NT2/D1 (cell line): ENCODE data around the gene KDM1B.

ENCODE experiments used
- DNase-seq: peaks from one replicate; pipeline ENCODE4 v3.0.0-alpha.2; 2011; ENCODE audit warnings: low read depth, low spot score
- H3K27me3 ChIP-seq: 2 replicates; pipeline ENCODE4 v1.6.0; 2011; ENCODE audit warnings: mild to moderate bottlenecking; ENCODE audit not compliant: insufficient read length, insufficient read depth
- H3K36me3 ChIP-seq: 2 replicates; pipeline ENCODE4 v1.6.1; 2011; ENCODE audit warnings: mild to moderate bottlenecking, low read length, mixed read lengths; ENCODE audit not compliant: insufficient read depth, insufficient read length
- H3K4me1 ChIP-seq: 2 replicates; pipeline ENCODE4 v1.5.1; 2011; ENCODE audit not compliant: insufficient read depth, insufficient read length
- H3K4me3 ChIP-seq: 2 replicates; pipeline ENCODE4 v1.5.1; 2011; ENCODE audit warnings: low read depth; ENCODE audit not compliant: insufficient read length
- H3K9ac ChIP-seq: 2 replicates; pipeline ENCODE4 v1.6.0; 2011; ENCODE audit warnings: low read depth; ENCODE audit not compliant: insufficient read length
- H3K9me3 ChIP-seq: 2 replicates; pipeline ENCODE4 v1.5.1; 2011; ENCODE audit warnings: mild to moderate bottlenecking, low read length; ENCODE audit not compliant: insufficient read depth
- SUZ12 ChIP-seq: IDR thresholded peaks from 2 replicates; pipeline ENCODE4 v1.6.1; 2011; ENCODE audit not compliant: insufficient read length, insufficient read depth; ENCODE audit errors: extremely low read depth
- YY1 ChIP-seq: IDR thresholded peaks from 2 replicates; pipeline ENCODE4 v1.6.1; 2011; ENCODE audit not compliant: insufficient read length, insufficient read depth
- ZNF274 ChIP-seq: IDR thresholded peaks from 2 replicates; pipeline ENCODE4 v1.6.1; 2011; ENCODE audit warnings: mild to moderate bottlenecking, low read depth, low read length

The KDM1B gene

DNA sequence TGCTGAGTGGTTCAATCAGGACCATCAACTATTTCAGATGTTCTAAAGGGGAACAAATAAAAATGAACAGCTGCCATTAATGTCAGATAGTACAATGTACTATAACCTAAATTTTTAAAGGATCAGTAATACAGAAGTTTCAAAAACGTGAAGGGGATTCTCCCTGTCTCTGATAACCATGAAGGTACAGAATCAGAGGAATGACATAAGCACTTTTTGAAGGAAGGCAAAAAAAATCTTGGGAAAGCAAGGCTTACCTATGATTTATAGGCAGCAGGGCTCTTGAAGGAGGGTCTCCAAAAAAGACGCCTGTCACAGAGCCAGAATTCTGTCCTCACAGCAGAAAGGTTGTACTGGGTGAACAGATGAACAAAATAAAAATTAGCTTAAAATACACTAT is 89.0 kb downstream of the KDM1B start:
- TF ChIP-seq ZNF274 = no peak
- TF ChIP-seq SUZ12 = no peak
- TF ChIP-seq YY1 = no peak
- Histone ChIP-seq H3K9ac (no peak overlapping the region), H3K9me3 (no peaks in the 10 kb centered on the region), H3K4me1 (no peaks in the 10 kb centered on the region), H3K36me3 (peaks cover 82% of the 10 kb centered on the region), H3K4me3 (no peak overlapping the region), H3K27me3 (no peaks in the 10 kb centered on the region)
- DNase-seq = no peak

DNA sequence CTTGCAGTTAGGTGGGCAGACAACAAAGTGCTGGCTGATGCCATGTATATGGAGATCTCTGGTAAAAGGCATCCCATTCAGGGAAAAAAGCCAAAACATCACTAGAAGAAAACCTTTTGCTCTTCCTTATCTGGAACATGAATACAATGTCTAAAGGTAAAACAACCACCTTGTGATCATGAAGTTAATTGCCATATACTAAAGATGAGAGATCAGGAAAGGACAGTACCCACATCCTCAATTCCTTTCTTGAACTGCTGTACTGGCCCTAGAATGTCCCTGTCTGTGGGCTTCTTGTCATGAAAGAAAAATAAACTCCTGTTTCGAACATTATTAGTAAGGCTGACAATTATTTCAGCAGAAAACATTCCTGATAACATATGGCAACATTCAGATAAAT is 89.9 kb downstream of the KDM1B start:
- Histone ChIP-seq H3K36me3 (peaks cover 90% of the 10 kb centered on the region), H3K4me1 (no peaks in the 10 kb centered on the region), H3K27me3 (no peaks in the 10 kb centered on the region), H3K9ac (no peak overlapping the region), H3K9me3 (no peaks in the 10 kb centered on the region), H3K4me3 (no peak overlapping the region)
- TF ChIP-seq YY1 (no peak), ZNF274 (no peak), SUZ12 (no peak)
- no peak for DNase-seq

DNA sequence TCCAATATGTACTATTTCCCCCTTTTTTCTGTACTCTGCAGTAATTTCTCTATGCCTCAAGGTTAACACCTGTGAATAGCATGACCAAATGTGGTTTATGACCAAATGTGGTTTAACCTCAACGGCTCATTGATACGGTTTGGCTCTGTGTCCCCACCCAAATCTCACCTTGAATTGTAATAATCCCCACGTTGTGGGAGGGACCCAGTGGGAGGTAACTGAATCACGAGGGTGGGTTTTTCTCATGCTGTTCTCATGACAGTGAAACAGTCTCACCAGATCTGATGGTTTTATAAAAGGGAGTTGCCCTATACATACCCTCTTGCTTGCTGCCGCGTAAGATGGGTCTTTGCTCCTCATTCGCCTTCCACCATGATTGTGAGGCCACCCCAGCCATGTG is 90.4 kb downstream of the KDM1B start:
- Histone ChIP-seq H3K9me3 (no peaks in the 10 kb centered on the region), H3K4me3 (no peak overlapping the region), H3K4me1 (no peaks in the 10 kb centered on the region), H3K27me3 (no peaks in the 10 kb centered on the region), H3K9ac (no peak overlapping the region), H3K36me3 (peaks cover 93% of the 10 kb centered on the region)
- TF ChIP-seq YY1 = no peak
- no peak for DNase-seq

DNA sequence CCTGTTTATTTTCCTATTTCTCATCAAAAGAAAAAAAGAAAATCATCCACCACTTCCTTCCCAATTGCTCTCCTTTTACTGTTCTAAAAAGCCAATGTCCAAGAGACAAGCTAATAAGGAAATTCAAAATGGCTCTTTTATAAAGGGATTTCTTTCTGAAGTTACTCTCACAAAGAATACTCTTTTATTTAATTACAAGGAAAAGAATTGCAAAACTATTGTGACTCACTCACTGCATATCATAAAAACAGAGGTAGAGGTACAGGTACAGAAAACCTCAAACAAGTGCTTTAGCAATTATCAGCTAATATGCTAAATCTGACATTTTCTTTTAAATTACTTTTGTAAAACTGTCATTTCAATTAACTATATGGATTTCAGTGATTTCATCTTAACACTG is 91.0 kb downstream of the KDM1B start:
- TF ChIP-seq YY1 (no peak), SUZ12 (no peak), ZNF274 (no peak)
- no peak overlapping the region for H3K9ac ChIP-seq
- no peaks in the 10 kb centered on the region for H3K4me1 ChIP-seq
- H3K9me3 ChIP-seq = no peaks in the 10 kb centered on the region
- no peak for DNase-seq
- no peaks in the 10 kb centered on the region for H3K27me3 ChIP-seq
- H3K36me3 ChIP-seq = peaks cover 93% of the 10 kb centered on the region
- no peak overlapping the region for H3K4me3 ChIP-seq

DNA sequence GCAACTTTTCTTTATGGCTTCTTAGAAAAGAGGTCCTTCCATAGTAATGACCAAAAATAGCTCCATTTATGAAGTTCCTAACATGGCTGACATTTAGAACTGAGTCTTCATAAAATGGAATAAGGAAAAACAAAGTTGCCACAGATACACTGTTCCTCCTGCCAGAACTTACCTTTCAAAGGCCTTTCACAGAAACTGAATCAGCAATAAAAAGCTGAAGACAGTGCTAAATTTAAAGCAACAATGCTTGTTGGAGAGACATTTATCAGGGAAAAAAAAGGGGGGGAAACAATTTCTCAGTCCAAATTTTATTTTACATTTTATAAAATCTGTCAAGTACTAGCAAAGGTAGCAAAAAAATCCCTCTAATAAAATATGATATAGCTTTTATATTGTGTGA is 91.8 kb downstream of the KDM1B start:
- no peaks in the 10 kb centered on the region for H3K27me3 ChIP-seq
- peaks cover 93% of the 10 kb centered on the region for H3K36me3 ChIP-seq
- no peak overlapping the region for H3K9ac ChIP-seq
- TF ChIP-seq ZNF274 (no peak), YY1 (no peak), SUZ12 (no peak)
- H3K9me3 ChIP-seq = no peaks in the 10 kb centered on the region
- H3K4me1 ChIP-seq = no peaks in the 10 kb centered on the region
- DNase-seq = no peak
- no peak overlapping the region for H3K4me3 ChIP-seq

DNA sequence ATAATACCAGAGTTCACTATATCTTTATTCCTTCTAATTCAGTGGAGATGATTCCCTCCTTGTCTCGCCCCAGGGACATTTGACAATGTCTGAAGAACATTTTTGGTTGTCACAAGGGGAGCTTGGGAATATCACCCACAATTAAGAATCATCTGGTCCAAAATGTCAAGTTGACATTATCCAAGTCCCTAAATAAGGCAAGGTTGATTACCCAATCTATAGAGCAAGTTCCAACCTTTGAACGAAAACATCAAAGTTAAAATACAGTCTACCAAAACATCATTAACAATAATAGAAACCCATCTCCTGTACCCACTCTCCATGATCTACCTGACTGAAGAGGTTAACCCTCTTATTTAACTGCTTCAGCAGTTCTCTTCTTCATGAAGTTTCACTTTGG is 93.5 kb downstream of the KDM1B start:
- no peak for DNase-seq
- H3K9me3 ChIP-seq = no peaks in the 10 kb centered on the region
- H3K36me3 ChIP-seq = peaks cover 89% of the 10 kb centered on the region
- no peak overlapping the region for H3K4me3 ChIP-seq
- no peaks in the 10 kb centered on the region for H3K27me3 ChIP-seq
- H3K4me1 ChIP-seq = no peaks in the 10 kb centered on the region
- no peak overlapping the region for H3K9ac ChIP-seq
- TF ChIP-seq SUZ12 (no peak), YY1 (no peak), ZNF274 (no peak)

DNA sequence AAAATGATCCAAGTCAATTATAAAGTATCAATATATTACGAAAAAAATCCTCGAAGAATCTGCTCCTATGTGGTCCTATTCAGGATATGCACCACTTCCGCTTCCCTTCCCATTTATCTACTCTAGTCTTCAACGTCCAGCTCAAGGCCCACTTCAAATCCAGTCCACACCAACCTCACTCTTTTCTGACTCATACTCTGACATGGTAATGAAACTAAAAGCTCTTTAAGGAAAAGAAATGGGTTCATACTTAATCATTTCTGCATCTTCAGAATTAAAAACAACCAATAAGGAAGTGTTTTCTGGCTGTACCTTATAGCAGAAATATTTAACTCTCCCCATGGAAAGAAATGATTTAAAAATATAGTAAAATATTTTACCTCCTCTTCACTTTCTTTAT is 94.0 kb downstream of the KDM1B start:
- no peaks in the 10 kb centered on the region for H3K27me3 ChIP-seq
- TF ChIP-seq SUZ12 (no peak), ZNF274 (no peak), YY1 (no peak)
- H3K36me3 ChIP-seq = peaks cover 88% of the 10 kb centered on the region
- DNase-seq = no peak
- no peaks in the 10 kb centered on the region for H3K9me3 ChIP-seq
- no peak overlapping the region for H3K9ac ChIP-seq
- H3K4me3 ChIP-seq = no peak overlapping the region
- no peaks in the 10 kb centered on the region for H3K4me1 ChIP-seq

DNA sequence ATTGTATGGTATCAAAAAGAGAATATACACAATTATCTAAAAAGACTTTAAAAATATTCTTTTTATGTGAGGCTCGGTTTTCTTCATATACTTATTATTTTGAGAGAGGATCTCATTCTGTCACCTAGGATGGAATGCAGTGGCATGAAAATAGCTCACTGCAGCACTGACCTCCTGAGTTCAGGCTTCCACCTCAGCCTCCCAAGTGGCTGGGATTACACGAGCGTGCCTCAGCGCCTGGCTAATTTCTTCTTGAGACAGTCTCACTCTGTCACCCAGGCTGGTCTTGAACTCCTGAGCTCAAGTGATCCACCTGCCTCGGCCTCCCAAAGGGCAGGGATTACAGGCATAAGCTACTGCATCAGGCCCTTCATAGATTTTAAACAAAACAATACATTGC is 98.4 kb downstream of the KDM1B start:
- no peak for DNase-seq
- no peak for TF ChIP-seq SUZ12
- no peak for TF ChIP-seq ZNF274
- TF ChIP-seq YY1 = no peak
- Histone ChIP-seq H3K9me3 (no peaks in the 10 kb centered on the region), H3K9ac (no peak overlapping the region), H3K36me3 (peaks cover 88% of the 10 kb centered on the region), H3K4me3 (no peak overlapping the region), H3K4me1 (no peaks in the 10 kb centered on the region), H3K27me3 (no peaks in the 10 kb centered on the region)
